IMR-90 (cell line): Measurements from ENCODE around the gene RNF186.

ENCODE experiments used
- ELK1 ChIP-seq: fragments of 150-350 bp; IDR thresholded peaks from 2 replicates; pipeline ENCODE4 v1.6.1; 2016; ENCODE audit warnings: low read depth, mild to moderate bottlenecking, low read length, moderate library complexity, borderline replicate concordance
- MAFK ChIP-seq: IDR thresholded peaks from 2 replicates; pipeline ENCODE4 v1.6.1; 2012; ENCODE audit warnings: low read depth, low read length, improper control_type of control experiment
- NFE2L2 ChIP-seq: fragments of 150-350 bp; IDR thresholded peaks from 2 replicates; pipeline ENCODE4 v1.6.1; 2016; ENCODE audit warnings: low read depth, mild to moderate bottlenecking, low read length
- POLR2A ChIP-seq: IDR thresholded peaks from 2 replicates; pipeline ENCODE4 v1.6.1; 2012; ENCODE audit warnings: mild to moderate bottlenecking, low read depth, low read length
- RAD21 ChIP-seq: IDR thresholded peaks from 2 replicates; pipeline ENCODE4 v1.6.1; 2012; ENCODE audit warnings: low read length, improper control_type of control experiment
- RCOR1 ChIP-seq: IDR thresholded peaks from 2 replicates; pipeline ENCODE4 v1.6.1; 2012; ENCODE audit warnings: mild to moderate bottlenecking, low read length, improper control_type of control experiment; ENCODE audit not compliant: insufficient replicate concordance
- USF2 ChIP-seq: fragments of 150-350 bp; IDR thresholded peaks from 2 replicates; pipeline ENCODE4 v1.6.1; 2017; ENCODE audit warnings: mild to moderate bottlenecking, antibody characterized with exemption, low read length, low read depth
- TF ChIP-seq, protein P1 (sequence below): conservative IDR thresholded peaks from 2 replicates; pipeline ENCODE4 v1.5.1; 2012; ENCODE audit warnings: mild to moderate bottlenecking, low read depth, low read length, improper control_type of control experiment

- TF ChIP-seq RCOR1 (no peak), MAFK (peak; percentile 97), ELK1 (no peak), POLR2A (no peak), RAD21 (no peak), USF2 (no peak), NFE2L2 (no peak)
- TF ChIP-seq, protein P1, sequence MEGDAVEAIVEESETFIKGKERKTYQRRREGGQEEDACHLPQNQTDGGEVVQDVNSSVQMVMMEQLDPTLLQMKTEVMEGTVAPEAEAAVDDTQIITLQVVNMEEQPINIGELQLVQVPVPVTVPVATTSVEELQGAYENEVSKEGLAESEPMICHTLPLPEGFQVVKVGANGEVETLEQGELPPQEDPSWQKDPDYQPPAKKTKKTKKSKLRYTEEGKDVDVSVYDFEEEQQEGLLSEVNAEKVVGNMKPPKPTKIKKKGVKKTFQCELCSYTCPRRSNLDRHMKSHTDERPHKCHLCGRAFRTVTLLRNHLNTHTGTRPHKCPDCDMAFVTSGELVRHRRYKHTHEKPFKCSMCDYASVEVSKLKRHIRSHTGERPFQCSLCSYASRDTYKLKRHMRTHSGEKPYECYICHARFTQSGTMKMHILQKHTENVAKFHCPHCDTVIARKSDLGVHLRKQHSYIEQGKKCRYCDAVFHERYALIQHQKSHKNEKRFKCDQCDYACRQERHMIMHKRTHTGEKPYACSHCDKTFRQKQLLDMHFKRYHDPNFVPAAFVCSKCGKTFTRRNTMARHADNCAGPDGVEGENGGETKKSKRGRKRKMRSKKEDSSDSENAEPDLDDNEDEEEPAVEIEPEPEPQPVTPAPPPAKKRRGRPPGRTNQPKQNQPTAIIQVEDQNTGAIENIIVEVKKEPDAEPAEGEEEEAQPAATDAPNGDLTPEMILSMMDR: no peak
Measured at GRCh38 chr1:19844731-19845495, 29.8 kb upstream of the RNF186 start.
